ENCODE measurements around the gene SLAMF9.

- TF ChIP-seq CTCF (IDR thresholded peaks at IDR 0.05) (no peak), ZFX (IDR thresholded peaks at IDR 0.05; ENCODE audit: borderline replicate concordance) (no peak)
Observed at GRCh38 chr1:159962176-159962575, 8.1 kb upstream of the SLAMF9 start.

Data from 22Rv1 (cell line).